Liver (tissue), 3 donors: ENCODE data around the gene HOATZ.

Experiments used
- CTCF ChIP-seq: fragments of 150-350 bp; IDR thresholded peaks from 2 replicates; pipeline ENCODE4 v1.5.1; 2017; ENCODE audit warnings: improper control_type of control experiment, low read depth, low read length; ENCODE audit not compliant: missing input control
- EGR1 ChIP-seq, 2 donors: IDR thresholded peaks; 2 replicates each; pipeline ENCODE4 v1.6.1; 2016 to 2018; ENCODE audit warnings: antibody characterized with exemption in 2 of 2, low read depth in 2 of 2
- GABPA ChIP-seq, 2 donors: IDR thresholded peaks in 1 of 2; conservative IDR thresholded peaks in 1 of 2; 2 replicates each; pipeline ENCODE4 v1.6.1; 2016; ENCODE audit warnings: antibody characterized with exemption in 2 of 2, mild to moderate bottlenecking in 1 of 2, moderate library complexity in 1 of 2
- JUND ChIP-seq, 2 donors: IDR thresholded peaks; 2 replicates each; pipeline ENCODE4 v1.6.1; 2016; ENCODE audit warnings: antibody characterized with exemption in 2 of 2
- RAD21 ChIP-seq, 2 donors: IDR thresholded peaks; 2 replicates each; pipeline ENCODE4 v1.6.1; 2016; ENCODE audit warnings: antibody characterized with exemption in 2 of 2, mild to moderate bottlenecking in 2 of 2
- REST ChIP-seq: IDR thresholded peaks from 2 replicates; pipeline ENCODE4 v1.6.1; 2016; ENCODE audit warnings: antibody characterized with exemption, mild to moderate bottlenecking
- RXRA ChIP-seq, 2 donors: IDR thresholded peaks; 2 replicates each; pipeline ENCODE4 v1.6.1; 2017 to 2018; ENCODE audit warnings: antibody characterized with exemption in 2 of 2, mild to moderate bottlenecking in 1 of 2
- SP1 ChIP-seq: IDR thresholded peaks from 2 replicates; pipeline ENCODE4 v1.6.1; 2018; ENCODE audit warnings: antibody characterized with exemption, mild to moderate bottlenecking
- TAF1 ChIP-seq: conservative IDR thresholded peaks from 2 replicates; pipeline ENCODE4 v1.6.1; 2016; ENCODE audit warnings: antibody characterized with exemption, mild to moderate bottlenecking
- YY1 ChIP-seq: IDR thresholded peaks from 2 replicates; pipeline ENCODE4 v1.6.1; 2016; ENCODE audit warnings: antibody characterized with exemption, mild to moderate bottlenecking
- TF ChIP-seq, protein P1 (sequence below): IDR thresholded peaks from 2 replicates; pipeline ENCODE4 v1.6.1; 2016; ENCODE audit warnings: antibody characterized with exemption
- TF ChIP-seq, protein P2 (sequence below): IDR thresholded peaks from 2 replicates; pipeline ENCODE4 v1.6.1; 2016; ENCODE audit warnings: antibody characterized with exemption
- TF ChIP-seq, protein P3 (sequence below): IDR thresholded peaks from 2 replicates; pipeline ENCODE4 v1.6.1; 2016; ENCODE audit warnings: antibody characterized with exemption
- donor health status: healthy.
- donor health status: healthy.

DNA sequence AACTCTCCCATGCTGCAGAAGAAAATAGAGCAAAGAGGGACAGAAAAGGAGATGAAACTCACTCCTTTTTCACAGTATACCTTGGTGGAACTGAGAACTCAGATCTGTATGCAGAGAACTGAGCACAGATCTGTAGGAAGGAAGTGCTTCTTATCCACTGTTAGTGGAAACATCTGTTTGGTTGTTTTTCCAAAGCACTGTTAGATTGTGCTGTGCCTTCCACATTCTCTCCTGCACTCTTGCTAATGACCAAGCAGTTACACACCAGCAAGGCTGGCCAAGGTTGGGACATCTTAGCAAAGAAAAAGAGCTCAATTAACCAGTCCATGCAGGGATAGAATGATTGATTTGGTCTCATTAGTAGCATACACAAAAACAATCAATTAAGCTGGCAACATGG, 67.6 kb downstream of the HOATZ start:
- TF ChIP-seq GABPA (IDR thresholded peaks at IDR 0.05 in 1 of 2, conservative IDR thresholded peaks at IDR 0.05 in 1 of 2), result no peak
- no peak for TF ChIP-seq CTCF
- no peak for TF ChIP-seq TAF1
- no peak for TF ChIP-seq JUND (IDR thresholded peaks at IDR 0.05)
- TF ChIP-seq SP1, result no peak
- no peak for TF ChIP-seq YY1
- TF ChIP-seq, protein P1, sequence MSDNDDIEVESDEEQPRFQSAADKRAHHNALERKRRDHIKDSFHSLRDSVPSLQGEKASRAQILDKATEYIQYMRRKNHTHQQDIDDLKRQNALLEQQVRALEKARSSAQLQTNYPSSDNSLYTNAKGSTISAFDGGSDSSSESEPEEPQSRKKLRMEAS, result no peak
- TF ChIP-seq REST, result no peak
- no peak for TF ChIP-seq RAD21 (IDR thresholded peaks at IDR 0.05)
- TF ChIP-seq, protein P2, sequence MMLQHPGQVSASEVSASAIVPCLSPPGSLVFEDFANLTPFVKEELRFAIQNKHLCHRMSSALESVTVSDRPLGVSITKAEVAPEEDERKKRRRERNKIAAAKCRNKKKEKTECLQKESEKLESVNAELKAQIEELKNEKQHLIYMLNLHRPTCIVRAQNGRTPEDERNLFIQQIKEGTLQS, result no peak
- no peak for TF ChIP-seq EGR1 (IDR thresholded peaks at IDR 0.05; ENCODE audit: low read depth in 2 of 2)
- TF ChIP-seq, protein P3, sequence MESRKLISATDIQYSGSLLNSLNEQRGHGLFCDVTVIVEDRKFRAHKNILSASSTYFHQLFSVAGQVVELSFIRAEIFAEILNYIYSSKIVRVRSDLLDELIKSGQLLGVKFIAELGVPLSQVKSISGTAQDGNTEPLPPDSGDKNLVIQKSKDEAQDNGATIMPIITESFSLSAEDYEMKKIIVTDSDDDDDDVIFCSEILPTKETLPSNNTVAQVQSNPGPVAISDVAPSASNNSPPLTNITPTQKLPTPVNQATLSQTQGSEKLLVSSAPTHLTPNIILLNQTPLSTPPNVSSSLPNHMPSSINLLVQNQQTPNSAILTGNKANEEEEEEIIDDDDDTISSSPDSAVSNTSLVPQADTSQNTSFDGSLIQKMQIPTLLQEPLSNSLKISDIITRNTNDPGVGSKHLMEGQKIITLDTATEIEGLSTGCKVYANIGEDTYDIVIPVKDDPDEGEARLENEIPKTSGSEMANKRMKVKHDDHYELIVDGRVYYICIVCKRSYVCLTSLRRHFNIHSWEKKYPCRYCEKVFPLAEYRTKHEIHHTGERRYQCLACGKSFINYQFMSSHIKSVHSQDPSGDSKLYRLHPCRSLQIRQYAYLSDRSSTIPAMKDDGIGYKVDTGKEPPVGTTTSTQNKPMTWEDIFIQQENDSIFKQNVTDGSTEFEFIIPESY, result no peak
- no peak for TF ChIP-seq RXRA (IDR thresholded peaks at IDR 0.05)
